ENCODE data around the gene DOCK3.
"Not testable (repeated sequence)": the region's sequence is repeated elsewhere in the genome, so short reads cannot be mapped to it uniquely, and the experiment has no call there.

DOCK3 gene

DNA sequence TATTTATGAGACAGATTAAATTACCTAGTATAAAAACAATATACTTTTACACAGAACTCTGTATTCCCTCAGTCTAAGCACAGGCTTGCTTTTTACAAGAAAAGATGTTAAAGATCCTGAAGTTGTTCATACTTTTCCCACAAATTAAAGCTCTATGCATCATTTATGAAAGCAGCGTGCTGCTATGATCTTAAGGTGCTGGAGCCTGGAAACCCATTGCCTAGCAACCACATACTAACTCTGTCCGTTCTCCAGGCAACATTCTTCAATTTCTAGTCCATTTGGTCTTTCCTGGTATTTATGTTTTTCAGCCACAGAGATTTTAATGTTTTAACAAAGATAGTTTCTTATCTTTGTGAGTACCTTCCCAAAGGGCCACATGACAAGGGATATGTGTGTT is 312.0 kb downstream of the DOCK3 start:
- DNase-seq (ENCODE audit: low read depth) = no peak

- DNase-seq (ENCODE audit: low read depth) = no peak
Measured at GRCh38 chr3:50994537-50994936, 319.8 kb downstream of the DOCK3 start.

DNA sequence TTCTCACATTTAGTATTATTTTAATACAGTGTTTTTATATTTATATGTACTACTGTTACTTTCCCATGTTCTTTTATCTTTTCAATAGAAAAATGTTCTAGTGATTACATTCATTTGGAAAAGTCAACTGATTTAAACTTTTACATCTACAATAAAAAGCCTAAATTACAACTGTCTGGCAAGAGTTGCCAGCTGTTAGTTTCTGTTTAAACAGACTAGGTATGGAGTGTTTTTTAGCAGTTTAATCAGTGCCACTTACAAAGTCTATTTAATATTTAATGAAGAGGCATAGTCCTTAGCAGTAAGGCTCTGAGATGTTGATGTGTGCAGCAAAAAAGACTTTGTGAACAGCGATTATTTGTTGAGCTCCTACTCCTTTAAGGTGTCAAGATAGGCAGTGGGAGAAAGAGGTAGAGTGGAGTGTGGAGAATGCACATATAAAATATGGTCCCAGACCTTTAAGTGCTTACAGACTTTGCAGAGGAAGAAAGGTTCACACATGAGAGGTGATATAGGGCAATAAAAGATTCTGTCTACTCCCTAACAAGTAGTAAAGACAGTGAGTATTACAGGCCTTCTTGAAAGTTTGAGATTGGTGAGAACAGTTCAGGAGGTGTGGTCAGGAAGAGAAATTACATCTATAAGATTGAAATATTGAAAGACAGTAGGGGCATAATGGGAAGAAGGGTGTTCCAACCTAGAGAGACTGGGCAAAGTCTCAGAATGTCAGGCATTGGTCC is 320.5 kb downstream of the DOCK3 start:
- DNase-seq (ENCODE audit: low read depth) = no peak

DNA sequence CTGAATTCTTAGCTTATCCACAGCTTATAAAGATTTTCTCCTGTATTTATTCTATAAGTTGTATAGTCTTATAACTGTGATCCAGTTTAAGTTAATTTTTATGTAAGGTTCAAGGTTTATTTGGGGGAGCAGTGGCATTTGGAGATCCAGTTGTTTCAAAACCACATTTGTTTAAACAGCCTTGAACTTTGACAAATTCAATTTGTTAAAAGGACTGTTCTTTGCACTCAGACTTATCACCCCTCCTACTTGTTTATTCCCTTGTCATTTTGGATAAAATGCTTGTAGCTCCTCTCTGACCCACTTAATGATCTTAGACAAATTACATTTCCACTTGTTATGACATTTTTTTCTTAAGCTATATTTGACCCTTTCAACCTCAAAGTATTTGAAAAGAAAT is 327.8 kb downstream of the DOCK3 start:
- DNase-seq (ENCODE audit: low read depth) = no peak

DNA sequence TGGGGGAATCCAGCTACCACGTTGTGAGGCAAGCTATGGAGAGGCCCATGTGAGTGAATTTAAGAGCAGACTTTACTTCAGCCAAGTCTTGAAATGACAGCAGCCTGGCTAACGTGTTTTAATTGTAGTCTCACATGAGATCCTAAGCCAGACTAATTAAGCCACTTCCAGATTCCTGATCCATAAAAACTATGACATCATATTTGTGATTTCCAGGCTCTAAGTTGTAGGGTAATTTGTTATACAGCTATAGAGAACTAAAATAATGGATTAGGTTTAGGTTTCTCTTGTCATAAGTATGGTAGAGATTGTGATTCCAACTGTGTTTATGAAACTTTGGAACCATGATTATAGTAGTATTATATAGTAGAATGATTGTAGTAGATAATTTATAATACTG is 329.5 kb downstream of the DOCK3 start:
- DNase-seq (ENCODE audit: low read depth) = no peak

GRCh38 chr3:51024121-51024520 is 349.4 kb downstream of the DOCK3 start:
- peak; percentile 1 for DNase-seq (ENCODE audit: low read depth)

GRCh38 chr3:51024765-51025632 is 350.3 kb downstream of the DOCK3 start:
- DNase-seq (ENCODE audit: low read depth) = no peak

GRCh38 chr3:51031666-51032065 is 356.9 kb downstream of the DOCK3 start:
- DNase-seq (ENCODE audit: low read depth) = no peak

DNA sequence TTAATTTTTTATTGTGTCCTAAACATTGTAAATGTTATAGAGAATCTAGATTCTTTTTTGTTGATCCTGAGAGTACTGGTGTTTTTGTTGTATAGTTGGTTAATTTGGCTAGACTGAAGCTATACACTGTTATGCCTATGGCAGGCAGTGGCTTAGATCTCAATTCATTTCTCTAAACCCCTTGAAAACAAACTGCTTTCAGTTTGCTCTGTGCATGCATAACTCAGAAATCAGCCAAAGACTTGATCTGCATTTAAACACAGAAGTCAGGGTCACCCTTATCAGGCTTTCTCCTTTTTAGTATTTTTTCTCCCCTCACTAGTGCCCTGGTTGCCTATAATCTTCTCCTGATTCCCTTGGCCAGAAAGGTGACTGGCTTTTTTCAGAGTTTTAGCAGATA is 360.9 kb downstream of the DOCK3 start:
- no peak for DNase-seq (ENCODE audit: low read depth)

DNA sequence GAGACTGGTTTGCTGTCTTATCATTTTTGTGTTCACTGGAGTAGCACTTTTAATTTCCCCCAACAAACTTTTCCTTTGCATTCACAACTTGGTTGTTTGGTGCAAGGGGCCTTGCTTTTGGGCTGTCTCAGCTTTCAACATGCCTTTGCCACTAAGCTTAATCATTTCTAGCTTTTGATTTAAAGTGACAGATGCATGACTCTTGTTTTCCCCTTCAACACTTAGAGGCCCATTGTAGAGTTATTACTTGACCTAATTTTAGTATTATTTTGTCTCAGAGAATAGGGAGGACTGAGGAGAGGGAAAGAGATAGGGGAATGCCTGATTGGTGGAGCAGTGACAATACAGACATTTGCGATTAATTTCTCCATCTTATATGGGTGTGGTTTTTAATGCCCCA is 370.3 kb downstream of the DOCK3 start:
- DNase-seq (ENCODE audit: low read depth) = no peak

- DNase-seq (ENCODE audit: low read depth) = no peak
Measured at GRCh38 chr3:51052562-51052961, 377.8 kb downstream of the DOCK3 start.

DNA sequence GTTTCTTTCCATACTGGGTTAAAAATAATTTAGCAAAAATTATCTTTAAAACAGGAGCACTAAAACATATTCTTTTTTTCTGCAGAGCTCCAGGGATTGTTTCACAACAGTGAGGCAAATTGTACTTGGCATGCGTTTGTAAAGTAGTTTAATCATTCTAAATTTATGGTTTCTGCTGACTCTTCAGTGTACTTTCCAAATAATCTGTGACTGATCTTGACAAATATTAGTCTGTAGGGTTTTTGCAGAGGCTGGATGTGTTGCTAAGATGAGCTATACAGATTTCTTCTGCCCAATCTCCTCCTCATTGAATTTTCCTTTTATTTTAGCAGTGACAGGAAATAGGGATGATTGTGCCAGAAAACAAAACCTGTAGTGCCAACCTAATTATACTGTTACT is 382.4 kb downstream of the DOCK3 start:
- no peak for DNase-seq (ENCODE audit: low read depth)

- DNase-seq (ENCODE audit: low read depth) = no peak
Measured at GRCh38 chr3:51063053-51063452, 388.3 kb downstream of the DOCK3 start.

- no peak for DNase-seq (ENCODE audit: low read depth)
Measured at GRCh38 chr3:51075221-51075775, 400.6 kb downstream of the DOCK3 start.

DNA sequence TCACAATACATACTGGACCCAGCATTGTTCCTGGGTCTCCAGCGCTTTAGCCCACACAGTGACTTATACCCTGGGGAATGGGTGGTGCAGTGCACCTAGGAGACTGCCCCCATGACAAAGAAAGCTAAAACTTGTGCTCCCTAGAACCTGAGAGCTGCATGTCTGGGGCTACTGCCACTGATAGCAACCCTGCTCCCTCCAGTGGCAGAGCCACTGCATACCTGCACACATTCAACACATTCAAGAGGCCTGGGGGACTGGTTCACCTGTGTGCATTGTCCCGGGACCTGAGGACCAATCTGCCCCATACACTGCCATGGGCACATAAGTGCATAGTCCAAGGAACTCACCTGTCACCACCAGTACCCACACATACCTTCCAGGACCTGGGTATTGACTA is 407.6 kb downstream of the DOCK3 start:
- no peak for DNase-seq (ENCODE audit: low read depth)

- no peak for DNase-seq (ENCODE audit: low read depth)
Measured at GRCh38 chr3:51083490-51083889, 408.8 kb downstream of the DOCK3 start.

DNA sequence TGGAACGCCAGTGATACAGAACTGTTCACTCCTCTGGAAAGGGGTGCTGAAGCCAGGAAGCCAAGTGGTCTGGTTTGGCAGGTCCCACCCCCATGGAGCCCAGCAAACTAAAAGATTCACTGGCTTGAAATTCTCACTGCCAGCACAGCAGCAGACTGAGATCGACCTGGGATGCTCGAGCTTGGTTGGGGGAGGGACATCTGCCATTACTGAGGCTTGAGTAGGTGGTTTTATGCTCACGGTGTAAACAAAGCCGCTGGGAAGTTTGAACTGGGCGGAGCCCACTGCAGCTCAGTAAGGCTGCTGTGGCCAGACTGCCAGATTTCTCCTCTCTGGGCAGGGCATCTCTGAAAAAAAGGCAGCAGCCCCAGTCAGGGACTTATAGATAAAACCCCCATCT is 417.4 kb downstream of the DOCK3 start:
- DNase-seq (ENCODE audit: low read depth) = not testable (repeated sequence)

- not testable (repeated sequence) for DNase-seq (ENCODE audit: low read depth)
Measured at GRCh38 chr3:51094838-51095237, 420.1 kb downstream of the DOCK3 start.

GRCh38 chr3:51099794-51100535 is 425.2 kb downstream of the DOCK3 start:
- peak; percentile 50 for DNase-seq (ENCODE audit: low read depth)

DNA sequence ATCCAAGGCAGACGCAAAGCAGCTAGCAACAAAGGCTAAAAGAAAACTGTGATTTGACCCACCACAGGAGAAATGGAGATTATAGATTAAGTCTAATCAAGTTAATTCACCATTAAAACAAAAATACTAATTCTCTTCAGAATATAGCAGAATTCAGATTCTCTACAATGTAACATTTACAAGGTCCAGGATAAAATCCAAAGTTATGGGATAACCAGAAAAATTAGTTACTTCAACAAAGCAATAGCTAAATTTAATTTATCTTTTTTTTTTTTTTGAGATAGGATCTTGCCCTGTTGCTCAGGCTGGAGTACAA is 425.8 kb downstream of the DOCK3 start:
- no peak for DNase-seq (ENCODE audit: low read depth)

DNA sequence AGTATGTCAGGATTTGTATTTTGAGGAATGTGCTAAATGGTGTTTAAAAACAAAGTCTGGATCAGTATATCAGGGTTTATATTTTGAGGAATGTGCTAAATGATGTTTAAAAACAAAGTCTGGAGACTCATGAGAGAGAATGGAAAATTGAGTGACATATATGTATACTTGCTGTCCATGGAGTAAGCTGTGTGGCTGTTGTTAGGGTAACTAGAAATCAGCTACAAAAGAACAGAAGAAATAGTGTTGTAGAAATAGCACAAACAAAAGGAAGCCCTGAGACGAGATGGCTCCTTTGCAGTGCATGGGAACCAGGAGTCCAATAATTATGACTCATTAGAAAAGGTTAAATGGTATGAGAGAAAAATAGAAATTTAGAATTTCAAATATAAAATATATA is 427.7 kb downstream of the DOCK3 start:
- no peak for DNase-seq (ENCODE audit: low read depth)

DNA sequence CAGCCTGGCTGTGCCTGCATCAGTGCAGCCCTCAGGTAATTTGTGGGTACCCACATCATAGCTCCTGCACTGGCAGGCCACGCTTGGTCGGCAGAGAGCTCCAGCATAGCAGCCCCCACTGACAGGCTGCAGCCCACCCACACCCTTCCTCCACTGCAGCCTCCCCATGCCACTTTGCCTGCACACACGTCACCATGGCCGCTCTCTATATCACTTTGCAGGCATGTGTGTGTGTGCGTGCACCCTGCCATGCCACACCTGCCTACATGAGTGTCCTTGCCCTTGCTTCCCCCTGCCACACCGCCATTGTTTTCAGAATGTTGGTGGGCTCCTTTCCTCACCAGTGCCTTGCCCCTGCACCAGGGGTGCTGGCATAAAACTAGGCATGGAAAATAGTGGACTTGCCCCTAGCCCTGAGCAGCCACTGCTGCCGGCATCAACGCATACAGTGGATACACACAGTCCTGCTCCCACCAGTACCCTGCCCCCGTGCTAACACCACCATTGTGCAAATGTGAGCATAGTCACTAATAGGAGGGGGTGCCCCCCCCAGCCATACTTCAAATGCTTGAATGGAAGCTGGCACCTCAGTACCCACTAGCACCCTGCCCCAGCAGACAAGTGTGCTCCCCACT is 431.6 kb downstream of the DOCK3 start:
- no peak for DNase-seq (ENCODE audit: low read depth)
